ENCODE data around the gene ANKS1A.

- TF ChIP-seq RORB (CRISPR knock-in tag; IDR thresholded peaks at IDR 0.05) = no peak
- TF ChIP-seq ATF3 (CRISPR knock-in tag; conservative IDR thresholded peaks at IDR 0.05) = no peak
- no peak for TF ChIP-seq CTCF (IDR thresholded peaks at IDR 0.05)
- TF ChIP-seq E2F4 (CRISPR knock-in tag; IDR thresholded peaks at IDR 0.05; ENCODE audit: borderline replicate concordance, low read depth) = no peak
- TF ChIP-seq ZNF263 (CRISPR knock-in tag; IDR thresholded peaks at IDR 0.05; ENCODE audit: low read depth) = no peak
- no peak for TF ChIP-seq ZNF416 (CRISPR knock-in tag; IDR thresholded peaks at IDR 0.05)
- no peak for TF ChIP-seq KAT7 (CRISPR knock-in tag; IDR thresholded peaks at IDR 0.05; ENCODE audit: borderline replicate concordance)
- TF ChIP-seq ERG (CRISPR knock-in tag; IDR thresholded peaks at IDR 0.05) = no peak
These were observed 49.2 kb downstream of the ANKS1A start for GRCh38 chr6:34938268-34938667.

Measured in WTC11 (cell line).